Activated naive CD4-positive, alpha-beta T cell treated with anti-CD3 and anti-CD28 coated beads, Interleukin-2, amount 10 ng/mL, durations not matched to agents 7 days and 5 days (primary cell): ENCODE data around the gene CTNNBL1.
"Not testable (repeated sequence)": the region's sequence is repeated elsewhere in the genome, so short reads cannot be mapped to it uniquely, and the experiment has no call there.

Experiments used
- CTCF ChIA-PET: fragments of 350-600 bp; sonication (Branson Sonifier 250); formaldehyde crosslinking; loops from one replicate; lab custom pipeline; 2021; ENCODE audit warnings: antibody characterized with exemption; lab: Charles Lee
- DNase-seq: peaks from one replicate; pipeline ENCODE4 v3.0.0-alpha.2; 2020
- H3K27ac Mint-ChIP-seq: one replicate; pipeline ENCODE4 v1.8.0; 2021; ENCODE audit warnings: mild to moderate bottlenecking, moderate library complexity, mixed read lengths
- H3K27me3 Mint-ChIP-seq: one replicate; pipeline ENCODE4 v1.8.0; 2021; ENCODE audit warnings: mild to moderate bottlenecking, mixed read lengths
- H3K36me3 Mint-ChIP-seq: one replicate; pipeline ENCODE4 v1.8.0; 2021; ENCODE audit warnings: mixed read lengths
- H3K4me1 Mint-ChIP-seq: one replicate; pipeline ENCODE4 v1.8.0; 2021; ENCODE audit warnings: mixed read lengths
- H3K4me3 Mint-ChIP-seq: one replicate; pipeline ENCODE4 v1.8.0; 2021; ENCODE audit warnings: mild to moderate bottlenecking, moderate library complexity, mixed read lengths
- H3K9me3 Mint-ChIP-seq: one replicate; pipeline ENCODE4 v1.8.0; 2021; ENCODE audit warnings: mixed read lengths

Gene CTNNBL1

GRCh38 chr20:37669062-37669772, 24.6 kb upstream of the CTNNBL1 start:
- H3K36me3 Mint-ChIP-seq: no peaks in the 10 kb centered on the region
- no peaks in the 10 kb centered on the region for H3K4me1 Mint-ChIP-seq
- H3K4me3 Mint-ChIP-seq: no peak overlapping the region
- CTCF ChIA-PET: interaction anchor here (1.1 kb wide), 1 partner anchor 60 kb away, joined by 3 read pairs; no protein-coding TSS in a partner anchor
- peaks cover 4% of the 10 kb centered on the region for H3K9me3 Mint-ChIP-seq
- no peak overlapping the region for H3K27ac Mint-ChIP-seq
- peaks cover 40% of the 10 kb centered on the region for H3K27me3 Mint-ChIP-seq
- no peak for DNase-seq

DNA sequence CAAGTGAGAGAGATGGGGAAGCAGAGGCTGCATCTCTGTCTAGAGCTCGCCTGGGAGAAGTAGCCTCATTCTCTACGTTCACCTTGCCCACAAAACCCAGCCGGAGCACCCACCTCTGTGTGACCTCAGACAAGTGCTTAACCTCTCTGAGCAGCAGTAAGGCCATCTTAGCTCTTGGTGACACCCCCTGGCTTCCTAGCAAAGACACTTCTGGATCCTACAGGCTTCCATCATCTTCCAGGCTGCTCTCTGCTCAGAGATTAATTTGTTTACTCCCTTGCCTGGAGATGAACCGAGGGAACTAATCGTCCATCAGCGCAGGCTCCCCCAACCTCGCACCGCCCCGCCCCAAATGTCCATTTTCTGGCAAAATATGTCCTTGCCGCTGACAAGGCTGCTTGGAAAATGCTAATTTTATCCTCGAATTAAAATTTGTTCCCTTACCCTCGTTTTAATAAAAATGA, 24.0 kb upstream of the CTNNBL1 start:
- H3K36me3 Mint-ChIP-seq: no peaks in the 10 kb centered on the region
- peaks cover 40% of the 10 kb centered on the region for H3K27me3 Mint-ChIP-seq
- no peak for DNase-seq
- no peak overlapping the region for H3K4me3 Mint-ChIP-seq
- H3K4me1 Mint-ChIP-seq: no peaks in the 10 kb centered on the region
- H3K27ac Mint-ChIP-seq: no peak overlapping the region
- CTCF ChIA-PET: interaction anchor here (1.1 kb wide), 1 partner anchor 60 kb away, joined by 3 read pairs; no protein-coding TSS in a partner anchor
- H3K9me3 Mint-ChIP-seq: peaks cover 2% of the 10 kb centered on the region

- peaks cover 40% of the 10 kb centered on the region for H3K27me3 Mint-ChIP-seq
- no peak overlapping the region for H3K27ac Mint-ChIP-seq
- no peak overlapping the region for H3K4me3 Mint-ChIP-seq
- H3K4me1 Mint-ChIP-seq: no peaks in the 10 kb centered on the region
- H3K9me3 Mint-ChIP-seq: no peaks in the 10 kb centered on the region
- no peaks in the 10 kb centered on the region for H3K36me3 Mint-ChIP-seq
- CTCF ChIA-PET: no interaction called here
- no peak for DNase-seq
These were observed 23.5 kb upstream of the CTNNBL1 start for GRCh38 chr20:37670351-37670791.

DNA sequence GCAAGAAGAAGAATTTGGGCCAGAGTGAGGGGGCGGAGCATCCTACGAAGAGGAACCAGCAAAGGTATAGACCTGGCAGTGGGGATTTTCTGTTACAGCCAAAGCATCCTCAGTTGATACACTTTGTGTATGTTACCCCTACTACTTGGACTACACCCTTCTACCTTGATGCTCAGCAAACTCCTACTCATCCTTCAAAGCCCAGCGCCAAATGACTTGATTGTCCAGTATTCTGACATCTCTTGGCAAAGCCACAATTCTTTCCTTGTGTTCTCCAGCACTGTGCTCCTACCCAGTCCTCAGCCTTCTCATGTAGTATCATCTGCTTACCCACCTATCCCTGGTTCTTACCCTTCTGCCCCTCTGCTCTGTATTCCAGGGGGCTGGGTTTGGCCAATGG, 21.7 kb upstream of the CTNNBL1 start:
- no peak overlapping the region for H3K4me3 Mint-ChIP-seq
- no peaks in the 10 kb centered on the region for H3K36me3 Mint-ChIP-seq
- DNase-seq: no peak
- H3K27ac Mint-ChIP-seq: no peak overlapping the region
- H3K9me3 Mint-ChIP-seq: no peaks in the 10 kb centered on the region
- peaks cover 50% of the 10 kb centered on the region for H3K27me3 Mint-ChIP-seq
- CTCF ChIA-PET: no interaction called here
- H3K4me1 Mint-ChIP-seq: no peaks in the 10 kb centered on the region

- Mint-ChIP-seq H3K9me3 (no peaks in the 10 kb centered on the region), H3K4me3 (no peak overlapping the region), H3K36me3 (no peaks in the 10 kb centered on the region), H3K27ac (no peak overlapping the region), H3K4me1 (no peaks in the 10 kb centered on the region), H3K27me3 (peaks cover 50% of the 10 kb centered on the region)
- no peak for DNase-seq
- CTCF ChIA-PET: no interaction called here
These were observed 20.4 kb upstream of the CTNNBL1 start for GRCh38 chr20:37673444-37673843.

GRCh38 chr20:37676440-37676839, 17.4 kb upstream of the CTNNBL1 start:
- Mint-ChIP-seq H3K27ac (no peak overlapping the region), H3K36me3 (no peaks in the 10 kb centered on the region), H3K4me3 (no peak overlapping the region), H3K4me1 (no peaks in the 10 kb centered on the region), H3K9me3 (no peaks in the 10 kb centered on the region), H3K27me3 (peaks cover 51% of the 10 kb centered on the region)
- CTCF ChIA-PET: no interaction called here
- no peak for DNase-seq

DNA sequence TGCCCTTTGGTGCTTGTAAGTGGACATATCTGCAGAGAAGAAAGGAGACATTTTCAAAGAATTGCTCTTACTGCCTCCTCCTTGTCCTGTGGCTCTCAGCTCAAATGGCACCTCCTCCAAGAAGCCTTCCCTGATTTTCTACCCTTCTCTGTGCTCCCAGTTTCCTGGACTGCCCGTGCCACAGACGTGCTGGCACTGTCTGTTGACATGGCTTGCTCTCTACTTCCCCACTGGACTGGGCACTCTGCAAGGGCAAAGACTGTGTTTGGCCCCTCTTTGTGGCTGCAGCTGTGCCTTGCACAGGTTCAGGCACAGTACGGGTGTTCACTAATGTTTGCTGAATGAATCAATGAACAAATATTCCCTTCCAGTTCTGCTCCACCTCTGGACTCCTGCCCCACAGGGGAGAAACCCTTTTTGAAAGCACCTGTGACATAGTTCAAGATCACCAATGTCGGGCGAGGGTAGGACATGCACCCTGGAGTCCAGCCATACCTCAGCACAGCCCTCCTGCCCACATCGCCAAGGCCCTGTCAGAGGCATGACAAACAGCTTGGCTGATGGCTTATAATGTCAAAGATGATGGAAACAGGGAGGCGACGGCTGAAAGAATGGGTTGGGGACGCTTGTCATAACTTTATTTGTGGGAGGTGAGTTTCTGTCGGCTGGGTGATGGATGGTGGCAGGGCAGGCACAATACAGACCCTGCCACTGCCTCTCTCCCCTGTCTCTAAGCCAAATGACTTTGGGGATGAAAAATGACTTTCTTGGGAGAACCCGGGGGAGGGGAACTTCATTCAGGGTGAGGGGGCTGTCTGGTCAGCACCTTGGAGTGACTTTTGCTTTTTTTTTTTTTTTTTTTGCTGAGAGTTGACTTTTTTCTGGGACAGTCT, 15.6 kb upstream of the CTNNBL1 start:
- DNase-seq: no peak
- H3K36me3 Mint-ChIP-seq: no peaks in the 10 kb centered on the region
- no peaks in the 10 kb centered on the region for H3K9me3 Mint-ChIP-seq
- H3K27ac Mint-ChIP-seq: no peak overlapping the region
- no peaks in the 10 kb centered on the region for H3K4me1 Mint-ChIP-seq
- CTCF ChIA-PET: no interaction called here
- no peak overlapping the region for H3K4me3 Mint-ChIP-seq
- peaks cover 50% of the 10 kb centered on the region for H3K27me3 Mint-ChIP-seq

- H3K4me3 Mint-ChIP-seq, CTCF ChIA-PET, DNase-seq, H3K4me1 Mint-ChIP-seq, H3K9me3 Mint-ChIP-seq, H3K36me3 Mint-ChIP-seq, H3K27ac Mint-ChIP-seq: not testable (repeated sequence)
- peaks cover 45% of the 10 kb centered on the region for H3K27me3 Mint-ChIP-seq
These were observed 14.1 kb upstream of the CTNNBL1 start for GRCh38 chr20:37679751-37680150.

- DNase-seq: no peak
- Mint-ChIP-seq H3K27ac (no peak overlapping the region), H3K9me3 (no peaks in the 10 kb centered on the region), H3K36me3 (no peaks in the 10 kb centered on the region), H3K4me1 (no peaks in the 10 kb centered on the region), H3K4me3 (no peak overlapping the region), H3K27me3 (peaks cover 52% of the 10 kb centered on the region)
- CTCF ChIA-PET: no interaction called here
These were observed 13.4 kb upstream of the CTNNBL1 start for GRCh38 chr20:37680420-37680819.

- H3K36me3 Mint-ChIP-seq: no peaks in the 10 kb centered on the region
- no peak for DNase-seq
- no peaks in the 10 kb centered on the region for H3K9me3 Mint-ChIP-seq
- no peak overlapping the region for H3K27ac Mint-ChIP-seq
- peaks cover 48% of the 10 kb centered on the region for H3K27me3 Mint-ChIP-seq
- no peaks in the 10 kb centered on the region for H3K4me1 Mint-ChIP-seq
- CTCF ChIA-PET: no interaction called here
- H3K4me3 Mint-ChIP-seq: no peak overlapping the region
These were observed 12.3 kb upstream of the CTNNBL1 start for GRCh38 chr20:37681384-37682112.

DNA sequence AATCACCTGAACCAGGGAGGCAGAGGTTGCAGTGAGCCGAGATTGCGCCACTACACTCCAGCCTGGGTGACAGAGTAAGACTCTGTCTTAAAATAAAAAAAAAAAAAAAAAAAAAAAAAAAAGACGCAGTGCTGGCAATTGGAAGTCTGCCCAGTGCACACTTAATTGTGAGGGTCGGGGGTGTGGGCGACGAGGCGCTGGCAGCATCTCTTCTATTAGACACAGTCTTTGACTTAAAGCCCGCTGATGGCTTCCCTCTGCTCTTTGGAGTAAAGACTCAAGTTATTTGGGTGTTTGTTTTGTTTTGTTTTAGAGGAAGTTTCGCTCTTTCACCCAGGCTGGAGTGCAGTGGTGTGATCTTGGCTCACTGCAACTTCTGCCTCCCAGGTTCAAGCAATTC, 10.7 kb upstream of the CTNNBL1 start:
- H3K4me3 Mint-ChIP-seq, H3K4me1 Mint-ChIP-seq, DNase-seq, H3K36me3 Mint-ChIP-seq, CTCF ChIA-PET, H3K27ac Mint-ChIP-seq, H3K9me3 Mint-ChIP-seq: not testable (repeated sequence)
- peaks cover 37% of the 10 kb centered on the region for H3K27me3 Mint-ChIP-seq

DNA sequence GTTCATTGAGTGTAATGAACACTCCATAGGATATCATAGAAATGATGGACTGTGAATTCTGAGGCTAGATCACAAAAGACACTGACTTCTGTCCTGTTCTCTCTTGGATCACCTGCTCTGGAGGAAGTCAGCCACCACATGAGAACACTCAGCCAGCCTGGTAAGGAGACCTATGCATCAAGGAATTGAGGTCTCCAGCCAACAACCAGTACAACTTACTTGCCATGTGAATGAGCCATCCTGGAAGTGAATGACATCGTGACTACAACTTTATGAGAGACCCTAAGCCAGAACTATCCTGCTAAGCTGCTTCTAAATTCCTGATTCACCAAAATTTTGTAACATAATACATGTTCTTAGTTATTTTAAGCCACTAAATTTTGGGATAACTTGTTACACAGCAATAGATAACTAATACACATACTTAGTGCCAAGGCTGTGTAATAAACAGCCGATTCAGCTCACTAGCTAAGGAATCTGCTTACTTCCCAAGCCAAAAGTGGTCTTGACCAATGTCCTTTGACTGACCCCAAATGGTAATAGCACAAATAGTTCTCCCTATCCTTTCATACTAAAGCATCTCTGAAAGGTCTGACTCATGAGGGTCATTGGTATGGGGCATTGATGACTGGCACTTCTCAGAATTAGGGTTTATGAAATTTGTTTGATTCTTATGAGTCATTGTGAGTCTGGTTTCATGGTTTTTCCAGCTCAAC, 6.9 kb upstream of the CTNNBL1 start:
- Mint-ChIP-seq H3K27me3 (peaks cover 18% of the 10 kb centered on the region), H3K4me3 (no peak overlapping the region), H3K4me1 (no peaks in the 10 kb centered on the region), H3K36me3 (no peaks in the 10 kb centered on the region), H3K9me3 (no peaks in the 10 kb centered on the region), H3K27ac (no peak overlapping the region)
- no peak for DNase-seq
- CTCF ChIA-PET: no interaction called here

DNA sequence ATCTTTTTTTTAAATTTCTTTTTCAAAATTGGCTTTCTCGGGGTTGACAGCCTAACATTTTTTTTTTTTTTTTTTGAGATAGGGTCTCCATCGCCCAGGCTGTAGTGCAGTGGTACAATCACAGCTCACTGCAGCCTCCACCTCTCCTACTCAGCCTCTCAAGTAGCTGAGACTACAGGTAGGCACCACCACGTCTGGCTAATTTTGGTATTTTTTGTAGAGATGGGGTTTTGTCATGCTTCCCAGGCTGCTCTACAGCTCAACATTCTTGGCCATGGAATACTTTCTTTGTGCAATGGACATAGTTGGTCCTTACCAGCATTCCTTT, 6.4 kb upstream of the CTNNBL1 start:
- H3K27ac Mint-ChIP-seq: no peak overlapping the region
- no peaks in the 10 kb centered on the region for H3K9me3 Mint-ChIP-seq
- H3K27me3 Mint-ChIP-seq: peaks cover 15% of the 10 kb centered on the region
- H3K4me1 Mint-ChIP-seq: no peaks in the 10 kb centered on the region
- no peaks in the 10 kb centered on the region for H3K36me3 Mint-ChIP-seq
- no peak overlapping the region for H3K4me3 Mint-ChIP-seq
- no peak for DNase-seq
- CTCF ChIA-PET: no interaction called here

GRCh38 chr20:37688093-37688492, 5.7 kb upstream of the CTNNBL1 start:
- Mint-ChIP-seq H3K36me3 (no peaks in the 10 kb centered on the region), H3K4me3 (no peak overlapping the region), H3K27me3 (peaks cover 15% of the 10 kb centered on the region), H3K27ac (no peak overlapping the region), H3K4me1 (peaks cover 4% of the 10 kb centered on the region), H3K9me3 (no peaks in the 10 kb centered on the region)
- no peak for DNase-seq
- CTCF ChIA-PET: no interaction called here
